A549 (cell line): ENCODE data around the gene IDH2.

ENCODE experiments used
- EP300 ChIP-seq, 2 experiments: fragments of >200 bp; sonication (Bioruptor Twin); formaldehyde crosslinking; IDR thresholded peaks; 2 replicates in 1 of 2; 3 replicates in 1 of 2; pipeline ENCODE4 v1.6.1; 2016 to 2017
- GATA3 ChIP-seq: IDR thresholded peaks from 2 replicates; pipeline ENCODE4 v1.6.1; 2012; ENCODE audit warnings: borderline replicate concordance
- HEYL ChIP-seq: fragments of 250-450 bp; sonication (Bioruptor Pico); IDR thresholded peaks from 2 replicates; pipeline ENCODE4 v1.8.0; 2021; ENCODE audit warnings: mild to moderate bottlenecking, moderate library complexity
- JUNB ChIP-seq: fragments of >200 bp; sonication (Bioruptor Twin); formaldehyde crosslinking; IDR thresholded peaks from 2 replicates; pipeline ENCODE4 v1.6.1; 2016
- NFE2L2 ChIP-seq: fragments of 150-350 bp; conservative IDR thresholded peaks from 2 replicates; pipeline ENCODE4 v1.6.1; 2014; ENCODE audit warnings: low read length
- PHF8 ChIP-seq: fragments of 200-600 bp; sonication (generic); IDR thresholded peaks from 2 replicates; pipeline ENCODE4 v1.6.1; 2016; ENCODE audit warnings: low read depth, mild to moderate bottlenecking, antibody characterized with exemption, moderate library complexity, borderline replicate concordance
- POLR2A ChIP-seq: IDR thresholded peaks from 2 replicates; pipeline ENCODE4 v1.6.1; 2012; ENCODE audit warnings: mild to moderate bottlenecking, low read length
- TP53 ChIP-seq: fragments of 250-450 bp; sonication (Bioruptor Pico); IDR thresholded peaks from 2 replicates; pipeline ENCODE4 v1.5.0; 2021; ENCODE audit warnings: mild to moderate bottlenecking, moderate library complexity
- ZFP36 ChIP-seq: fragments of 450-650 bp; IDR thresholded peaks from 2 replicates; pipeline ENCODE4 v1.6.1; 2014; ENCODE audit warnings: borderline replicate concordance; ENCODE audit not compliant: partially characterized antibody
- TF ChIP-seq, protein P1 (sequence below): fragments of >200 bp; sonication (Bioruptor Twin); formaldehyde crosslinking; IDR thresholded peaks from 3 replicates; pipeline ENCODE4 v1.5.1; 2016

DNA sequence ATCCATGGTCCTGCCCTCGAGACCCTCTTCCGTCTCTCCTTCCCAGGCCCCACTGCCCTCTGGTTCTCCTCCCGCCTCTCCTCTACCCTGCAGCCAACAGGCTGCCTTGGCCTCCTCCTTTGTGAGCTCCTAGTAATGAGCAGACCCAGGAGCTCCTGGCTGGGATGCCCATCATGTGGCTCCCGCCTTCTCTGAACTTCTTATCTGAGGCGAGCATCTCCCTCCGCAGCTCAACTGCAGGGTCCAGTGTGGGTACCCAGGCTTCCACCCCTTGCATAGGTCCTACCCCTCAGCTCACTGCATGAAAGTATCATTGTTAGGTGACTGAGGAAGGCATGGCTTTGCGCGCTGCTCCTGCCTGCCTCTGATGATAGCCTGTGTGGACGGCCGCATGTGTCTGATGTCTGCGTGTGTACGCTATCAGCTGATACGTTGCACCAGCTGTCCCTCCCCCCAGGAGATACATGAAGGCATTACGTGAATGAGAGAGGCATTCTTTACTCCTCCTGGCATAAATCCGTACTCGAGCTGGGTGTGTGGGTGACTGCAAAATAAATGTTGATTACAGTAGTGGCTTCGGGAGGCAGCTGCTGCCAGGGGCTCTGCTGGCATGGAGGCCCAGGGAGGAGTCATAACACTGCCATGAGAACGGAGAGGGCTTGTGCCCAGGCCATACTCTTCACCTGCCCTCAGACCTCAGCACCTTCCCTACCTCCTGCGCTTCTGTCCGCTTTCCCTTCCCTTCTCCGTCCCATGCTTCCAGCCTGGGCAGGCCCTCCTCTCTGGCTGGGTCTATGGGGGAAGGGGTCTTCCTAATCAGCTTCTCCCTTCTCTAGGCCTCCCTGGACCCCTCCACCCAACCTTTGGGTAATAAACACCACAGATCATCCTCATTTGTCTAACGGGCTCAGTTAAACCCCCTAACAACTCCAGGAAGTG lies 52.3 kb downstream of the IDH2 start:
- TF ChIP-seq, protein P1, sequence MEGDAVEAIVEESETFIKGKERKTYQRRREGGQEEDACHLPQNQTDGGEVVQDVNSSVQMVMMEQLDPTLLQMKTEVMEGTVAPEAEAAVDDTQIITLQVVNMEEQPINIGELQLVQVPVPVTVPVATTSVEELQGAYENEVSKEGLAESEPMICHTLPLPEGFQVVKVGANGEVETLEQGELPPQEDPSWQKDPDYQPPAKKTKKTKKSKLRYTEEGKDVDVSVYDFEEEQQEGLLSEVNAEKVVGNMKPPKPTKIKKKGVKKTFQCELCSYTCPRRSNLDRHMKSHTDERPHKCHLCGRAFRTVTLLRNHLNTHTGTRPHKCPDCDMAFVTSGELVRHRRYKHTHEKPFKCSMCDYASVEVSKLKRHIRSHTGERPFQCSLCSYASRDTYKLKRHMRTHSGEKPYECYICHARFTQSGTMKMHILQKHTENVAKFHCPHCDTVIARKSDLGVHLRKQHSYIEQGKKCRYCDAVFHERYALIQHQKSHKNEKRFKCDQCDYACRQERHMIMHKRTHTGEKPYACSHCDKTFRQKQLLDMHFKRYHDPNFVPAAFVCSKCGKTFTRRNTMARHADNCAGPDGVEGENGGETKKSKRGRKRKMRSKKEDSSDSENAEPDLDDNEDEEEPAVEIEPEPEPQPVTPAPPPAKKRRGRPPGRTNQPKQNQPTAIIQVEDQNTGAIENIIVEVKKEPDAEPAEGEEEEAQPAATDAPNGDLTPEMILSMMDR: no peak
- TF ChIP-seq TP53 (CRISPR knock-in tag) (no peak), PHF8 (no peak), EP300 (IDR thresholded peaks at IDR 0.05) (no peak), GATA3 (no peak), NFE2L2 (no peak), JUNB (no peak), POLR2A (no peak), HEYL (CRISPR knock-in tag) (no peak), ZFP36 (no peak)
